ENCODE data around the gene FBXW7.
A peak's percentile ranks its signal among the peaks of the same experiment; 100 is the strongest.

FBXW7 gene

GRCh38 chr4:152510349-152511147 is 25.3 kb downstream of the FBXW7 start:
- DNase-seq (ENCODE audit: low spot score) = no peak

GRCh38 chr4:152509595-152510225 is 26.2 kb downstream of the FBXW7 start:
- no peak for DNase-seq (ENCODE audit: low spot score)

- no peak for DNase-seq (ENCODE audit: low spot score)
Observed at GRCh38 chr4:152508818-152509217, 27.1 kb downstream of the FBXW7 start.

GRCh38 chr4:152508386-152508785 is 27.5 kb downstream of the FBXW7 start:
- DNase-seq (ENCODE audit: low spot score) = no peak

GRCh38 chr4:152503653-152504290 is 32.1 kb downstream of the FBXW7 start:
- no peak for DNase-seq (ENCODE audit: low spot score)

- peak; percentile 14 for DNase-seq (ENCODE audit: low spot score)
Observed at GRCh38 chr4:152501846-152502536, 33.9 kb downstream of the FBXW7 start.

GRCh38 chr4:152500800-152501434 is 35.0 kb downstream of the FBXW7 start:
- DNase-seq (ENCODE audit: low spot score) = peak; percentile 60

GRCh38 chr4:152500275-152500674 is 35.6 kb downstream of the FBXW7 start:
- DNase-seq (ENCODE audit: low spot score) = no peak

- DNase-seq (ENCODE audit: low spot score) = no peak
Observed at GRCh38 chr4:152499344-152499743, 36.5 kb downstream of the FBXW7 start.

GRCh38 chr4:152494020-152494419 is 41.9 kb downstream of the FBXW7 start:
- no peak for DNase-seq (ENCODE audit: low spot score)

GRCh38 chr4:152488246-152488645 is 47.6 kb downstream of the FBXW7 start:
- no peak for DNase-seq (ENCODE audit: low spot score)

- no peak for DNase-seq (ENCODE audit: low spot score)
Observed at GRCh38 chr4:152486429-152487389, 49.2 kb downstream of the FBXW7 start.

- peak; percentile 29 for DNase-seq (ENCODE audit: low spot score)
Observed at GRCh38 chr4:152485726-152486276, 50.1 kb downstream of the FBXW7 start.

- DNase-seq (ENCODE audit: low spot score) = no peak
Observed at GRCh38 chr4:152482211-152482610, 53.7 kb downstream of the FBXW7 start.

GRCh38 chr4:152480901-152481300 is 55.0 kb downstream of the FBXW7 start:
- no peak for DNase-seq (ENCODE audit: low spot score)

GRCh38 chr4:152480326-152480725 is 55.6 kb downstream of the FBXW7 start:
- no peak for DNase-seq (ENCODE audit: low spot score)

GRCh38 chr4:152479428-152480026 is 56.4 kb downstream of the FBXW7 start:
- no peak for DNase-seq (ENCODE audit: low spot score)

- no peak for DNase-seq (ENCODE audit: low spot score)
Observed at GRCh38 chr4:152478461-152479237, 57.2 kb downstream of the FBXW7 start.

- no peak for DNase-seq (ENCODE audit: low spot score)
Observed at GRCh38 chr4:152476796-152477195, 59.1 kb downstream of the FBXW7 start.

Measured in AG20443 (cell line).